ENCODE results near the gene CRAMP1.

Gene CRAMP1

DNA sequence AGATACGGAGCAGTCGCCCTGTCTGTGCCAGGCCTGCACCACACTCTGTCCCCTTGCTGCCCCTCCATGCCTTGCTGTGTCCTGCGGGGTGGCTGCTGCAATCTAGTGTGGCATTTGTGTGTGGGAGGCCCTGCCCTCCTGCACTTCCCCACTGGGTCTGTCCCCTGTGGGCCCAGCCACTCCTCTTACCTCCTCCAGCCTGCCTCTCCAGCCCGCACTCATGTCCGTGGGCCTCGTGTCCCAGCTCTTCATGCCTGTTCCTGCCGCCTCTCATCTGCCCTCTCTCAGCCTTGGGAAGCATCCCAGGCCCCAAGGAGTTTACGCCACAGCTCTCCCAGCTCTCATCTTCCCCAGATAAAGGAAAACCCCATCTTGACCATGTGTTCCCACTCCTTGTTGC, 26.6 kb downstream of the CRAMP1 start:
- DNase-seq: no peak

DNA sequence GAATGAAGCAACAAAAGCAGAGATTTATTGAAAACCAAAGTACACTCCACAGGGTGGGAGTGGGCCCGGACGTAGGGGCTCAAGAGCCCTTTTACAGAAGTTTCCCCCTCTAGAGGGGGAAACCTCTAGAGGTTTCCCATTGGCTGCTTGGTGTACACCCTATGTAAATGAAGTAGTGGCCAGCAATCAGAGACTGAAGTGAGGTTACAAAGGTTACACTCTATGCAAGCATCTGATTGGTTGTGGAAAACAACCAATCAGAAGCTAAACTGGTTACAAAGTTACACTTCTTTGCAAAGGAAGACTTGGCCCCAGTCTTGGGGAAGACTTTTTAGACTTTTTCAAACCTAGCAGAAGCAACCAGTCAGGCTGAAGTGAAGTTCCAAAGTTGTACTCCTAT, 27.1 kb downstream of the CRAMP1 start:
- DNase-seq: no peak

DNA sequence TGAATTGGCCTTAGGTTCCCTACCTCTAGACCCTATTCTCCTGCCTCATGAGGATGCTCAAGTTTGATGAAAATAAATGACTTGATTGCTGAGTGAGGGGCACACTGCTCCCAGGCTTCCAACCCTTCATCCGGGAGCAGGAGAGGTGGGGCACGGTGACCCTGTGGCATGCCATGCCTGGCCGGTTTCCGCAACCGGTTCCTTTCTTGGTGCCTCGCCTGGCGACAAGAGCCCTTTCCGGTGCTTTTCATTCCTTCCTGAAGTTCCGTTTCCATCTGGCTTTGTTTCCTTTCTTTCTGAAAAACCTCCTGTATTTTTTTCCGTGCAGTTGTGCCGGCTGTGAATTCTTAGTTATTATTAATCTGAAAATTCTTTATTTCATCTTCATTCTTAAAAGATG, 27.7 kb downstream of the CRAMP1 start:
- DNase-seq: no peak

DNA sequence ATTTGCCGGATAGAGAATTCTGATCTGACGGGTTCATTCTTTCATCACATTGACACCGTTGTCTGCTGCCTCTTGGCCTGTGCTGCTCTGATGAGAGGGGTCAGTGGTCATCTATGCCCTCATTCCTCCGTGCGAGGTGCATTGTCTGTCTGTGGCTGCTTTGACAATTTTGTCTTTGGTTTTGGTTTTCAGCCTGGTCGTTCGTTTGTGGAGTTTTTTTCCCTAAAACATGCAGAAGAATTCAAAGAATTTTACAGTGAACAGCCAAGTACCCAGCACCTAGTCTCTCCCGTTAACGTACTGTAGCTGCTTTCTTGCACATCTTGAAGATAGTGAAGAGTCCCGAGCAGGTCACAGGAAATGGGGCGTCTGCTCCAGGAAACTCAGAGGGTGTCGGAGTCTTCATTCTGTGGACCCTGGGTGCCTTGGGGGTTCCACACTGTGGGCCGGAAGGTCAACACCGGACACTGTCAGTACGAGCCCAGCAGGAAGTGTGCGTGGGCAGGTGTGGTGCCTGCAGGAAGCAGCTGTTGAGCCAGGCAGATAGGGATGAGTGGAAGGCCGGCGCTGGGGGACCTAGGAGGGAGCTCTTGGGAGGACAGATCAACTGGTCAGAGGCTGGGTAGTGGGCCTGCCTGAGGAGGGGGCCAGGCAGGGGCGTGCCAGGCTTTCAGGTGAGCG, 28.2 kb downstream of the CRAMP1 start:
- no peak for DNase-seq

DNA sequence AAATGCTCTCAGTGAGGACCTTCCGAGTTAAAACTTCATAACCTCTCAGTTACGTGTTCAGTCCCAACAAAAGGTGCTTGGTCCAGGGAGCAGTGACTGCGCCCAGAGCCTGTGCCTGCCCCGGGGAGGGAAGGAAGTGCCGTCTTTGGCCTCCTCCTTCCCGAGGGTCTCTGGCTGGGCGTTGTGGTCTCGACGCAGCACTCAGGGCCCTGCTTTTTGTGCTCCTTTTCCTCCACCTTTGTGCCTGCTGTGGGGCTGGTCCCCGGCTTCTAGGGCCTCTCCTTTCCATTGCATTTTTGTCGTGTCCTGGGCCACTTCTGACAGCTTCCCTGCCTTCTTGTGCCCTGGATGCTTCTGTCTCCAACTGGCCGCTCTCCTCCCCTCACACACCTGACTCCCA, 29.1 kb downstream of the CRAMP1 start:
- DNase-seq: no peak

GRCh38 chr16:1642148-1642547, 30.0 kb downstream of the CRAMP1 start:
- no peak for DNase-seq

- no peak for DNase-seq
Measured at GRCh38 chr16:1642753-1643152, 30.6 kb downstream of the CRAMP1 start.

GRCh38 chr16:1643521-1643920, 31.4 kb downstream of the CRAMP1 start:
- DNase-seq: no peak

GRCh38 chr16:1645914-1646525, 33.9 kb downstream of the CRAMP1 start:
- no peak for DNase-seq

DNA sequence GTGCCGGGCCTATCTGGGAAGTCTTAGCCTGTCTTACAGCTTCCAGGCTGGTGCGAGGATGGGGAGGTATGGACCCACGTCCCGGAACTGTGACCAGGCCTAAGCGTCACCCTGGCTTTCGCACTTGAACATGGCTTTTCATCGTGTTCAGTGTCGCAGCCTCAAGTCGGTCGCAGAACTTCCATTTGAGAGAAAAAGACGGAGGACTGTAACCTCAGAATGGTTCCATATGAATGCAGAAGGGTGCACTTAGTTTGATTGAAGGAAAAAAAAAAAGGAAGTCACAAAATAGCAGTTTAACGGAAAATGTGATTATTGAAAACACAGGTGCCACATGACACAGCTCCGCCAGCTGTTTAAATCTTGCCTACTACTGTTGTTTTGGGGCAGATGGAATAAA, 35.7 kb downstream of the CRAMP1 start:
- no peak for DNase-seq

GRCh38 chr16:1650131-1650530, 38.0 kb downstream of the CRAMP1 start:
- DNase-seq: no peak

- no peak for DNase-seq
Measured at GRCh38 chr16:1651094-1651973, 39.2 kb downstream of the CRAMP1 start.

DNA sequence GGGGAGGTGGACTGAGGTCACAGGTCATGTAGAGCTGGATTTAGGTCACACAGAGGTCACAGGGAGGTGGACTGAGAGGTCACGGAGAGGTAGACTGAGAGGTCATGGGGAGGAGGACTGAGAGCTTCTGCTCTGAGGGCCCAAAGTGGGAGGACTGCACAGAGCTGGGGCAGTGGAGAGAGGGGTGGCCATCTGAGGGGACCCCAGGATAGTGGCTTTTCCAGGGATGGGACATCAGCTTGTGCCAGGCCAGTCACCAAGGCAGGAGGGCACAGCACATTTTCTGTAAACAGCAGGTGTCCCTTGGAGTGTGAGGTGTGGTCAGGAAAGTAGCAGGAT, 39.8 kb downstream of the CRAMP1 start:
- DNase-seq: no peak

DNA sequence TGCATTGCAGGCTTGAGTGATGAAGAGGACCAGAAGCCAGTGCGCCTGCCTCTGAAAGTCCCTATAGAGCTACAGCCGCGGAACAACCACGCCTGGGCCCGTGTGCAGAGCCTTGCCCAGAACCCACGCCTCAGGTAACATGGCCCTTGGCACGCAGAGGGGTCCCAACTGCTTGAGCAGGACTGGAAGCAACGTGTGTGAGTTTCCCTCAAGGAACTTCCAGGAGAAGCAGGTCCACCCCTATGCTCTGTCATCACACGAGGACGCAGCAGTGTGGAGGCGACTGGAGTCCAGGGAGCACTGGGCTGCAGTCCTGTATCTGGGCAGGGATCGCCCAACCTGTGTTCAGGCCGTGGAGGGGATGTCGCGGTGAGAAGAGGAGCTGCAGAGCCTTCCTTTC, 40.9 kb downstream of the CRAMP1 start:
- DNase-seq: no peak

DNA sequence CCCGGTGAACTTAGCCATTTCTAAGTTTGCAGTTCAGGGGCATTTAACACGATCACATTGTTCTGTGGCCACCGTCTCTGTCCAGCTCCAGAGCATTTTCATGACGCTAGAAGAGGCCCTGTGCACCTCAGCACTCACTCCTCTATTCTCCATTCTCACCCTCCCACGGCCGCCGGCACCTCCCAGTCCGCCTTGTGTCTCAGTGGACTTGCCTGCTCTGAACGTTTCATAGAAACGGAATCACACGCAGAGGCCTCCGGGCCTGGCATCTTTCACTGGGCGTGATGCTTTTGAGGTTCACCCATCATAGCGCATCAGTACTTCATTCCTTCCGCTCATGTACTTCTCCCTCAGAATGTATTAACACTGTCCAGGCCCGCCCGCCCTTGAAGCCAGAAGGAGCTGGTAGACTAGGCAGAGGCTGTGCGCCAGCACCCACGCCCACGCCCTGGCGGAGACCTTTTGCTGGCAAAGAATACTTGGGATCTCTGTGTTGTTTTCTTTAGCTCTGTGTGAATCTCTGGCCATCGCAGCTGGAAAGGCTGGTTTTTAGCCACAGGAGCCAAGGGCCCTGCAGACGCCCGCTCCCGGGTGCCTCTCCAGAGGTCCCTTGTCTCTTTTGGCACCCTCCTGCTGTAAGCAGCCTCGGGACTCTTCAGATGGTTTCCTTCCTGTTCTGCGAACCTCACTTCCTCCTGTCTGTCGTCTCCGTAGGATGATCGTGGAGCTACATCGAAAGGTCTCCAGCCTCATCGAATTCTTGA, 42.5 kb downstream of the CRAMP1 start:
- no peak for DNase-seq

- DNase-seq: no peak
Measured at GRCh38 chr16:1655269-1655807, 43.2 kb downstream of the CRAMP1 start.

DNA sequence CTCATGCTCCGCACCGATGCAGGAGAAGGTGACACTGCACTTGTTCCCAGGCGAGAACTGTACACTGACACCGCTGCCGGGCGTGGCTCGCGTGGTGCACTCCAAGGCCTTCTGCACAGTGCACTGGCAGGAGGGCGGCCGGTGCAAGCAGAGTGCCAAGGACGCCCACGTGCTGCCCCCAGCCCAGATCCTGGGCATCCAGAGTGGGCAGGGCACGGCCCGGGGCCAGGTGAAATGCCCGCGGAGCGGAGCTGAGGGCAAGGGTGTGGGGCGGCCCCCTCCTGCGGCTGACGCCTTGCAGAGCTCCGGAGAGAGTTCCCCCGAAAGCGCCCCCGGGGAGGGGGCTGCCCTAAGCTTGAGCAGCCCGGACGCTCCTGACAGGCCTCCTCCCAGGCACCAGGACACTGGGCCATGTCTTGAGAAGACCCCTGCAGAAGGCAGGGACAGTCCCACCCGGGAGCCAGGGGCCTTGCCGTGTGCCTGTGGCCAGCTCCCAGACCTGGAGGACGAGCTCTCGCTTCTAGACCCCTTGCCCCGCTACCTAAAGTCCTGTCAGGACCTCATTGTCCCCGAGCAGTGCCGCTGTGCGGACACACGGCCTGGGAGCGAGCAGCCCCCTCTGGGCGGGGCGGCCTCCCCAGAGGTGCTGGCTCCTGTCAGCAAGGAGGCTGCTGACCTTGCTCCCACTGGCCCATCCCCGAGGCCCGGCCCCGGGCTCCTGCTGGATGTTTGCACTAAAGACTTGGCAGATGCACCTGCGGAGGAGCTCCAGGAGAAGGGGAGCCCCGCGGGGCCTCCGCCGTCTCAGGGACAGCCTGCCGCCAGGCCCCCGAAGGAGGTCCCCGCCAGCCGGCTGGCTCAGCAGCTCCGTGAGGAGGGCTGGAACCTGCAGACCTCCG, 44.0 kb downstream of the CRAMP1 start:
- DNase-seq: no peak

DNA sequence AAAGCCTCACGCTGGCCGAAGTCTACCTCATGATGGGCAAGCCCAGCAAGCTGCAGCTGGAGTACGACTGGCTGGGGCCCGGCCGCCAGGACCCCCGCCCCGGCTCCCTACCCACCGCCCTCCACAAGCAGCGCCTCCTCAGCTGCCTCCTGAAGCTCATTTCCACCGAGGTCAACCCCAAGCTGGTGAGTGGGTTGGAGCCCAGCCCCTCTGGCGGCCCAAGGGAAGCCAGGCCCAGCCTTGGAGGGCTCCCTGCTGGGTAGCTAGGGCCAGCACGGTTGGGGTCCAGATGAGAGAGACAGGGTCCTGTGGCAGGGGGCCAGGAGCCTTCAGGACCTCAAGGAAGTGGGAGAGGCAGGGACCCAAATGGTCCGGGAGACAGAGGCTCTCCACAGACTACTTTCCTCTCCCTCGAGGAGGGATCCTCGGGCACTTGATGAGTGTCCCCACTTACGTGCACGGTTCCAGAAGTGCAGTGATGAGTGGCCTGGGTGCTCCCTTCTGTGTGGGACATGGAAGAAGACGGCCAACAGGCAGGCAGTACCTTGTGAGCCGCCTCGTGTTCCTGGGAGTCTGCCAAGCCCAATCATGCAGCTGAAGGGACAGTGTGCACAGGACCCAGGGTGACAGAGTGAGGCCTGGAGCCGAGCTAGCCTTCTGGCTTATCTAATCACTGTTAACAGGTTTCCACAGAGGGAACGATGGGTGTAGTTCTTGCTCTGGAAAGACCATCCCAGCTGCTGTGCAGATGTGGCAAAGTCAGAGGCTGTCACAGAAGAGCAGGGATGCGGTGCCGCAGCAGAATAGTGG, 44.9 kb downstream of the CRAMP1 start:
- DNase-seq: no peak

DNA sequence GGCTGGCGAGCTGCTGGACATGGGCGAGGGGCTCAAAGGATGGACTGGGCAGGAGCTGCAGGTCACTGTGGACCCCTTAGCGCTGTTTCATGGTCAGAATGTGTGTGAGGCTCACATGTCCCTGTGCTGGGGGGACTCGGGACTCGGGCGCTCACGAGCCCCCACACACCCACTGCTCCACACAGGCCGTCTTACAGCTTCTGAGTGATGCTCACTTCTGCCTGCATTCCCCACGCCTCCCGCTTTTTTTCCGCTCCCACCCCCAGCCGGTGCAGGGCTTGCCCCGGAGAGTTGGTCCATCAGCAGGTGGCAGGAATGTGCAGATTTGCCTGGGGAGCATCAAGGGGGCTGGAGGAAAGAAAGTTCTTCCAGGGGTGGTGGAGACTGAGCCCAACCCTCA, 45.7 kb downstream of the CRAMP1 start:
- no peak for DNase-seq

GRCh38 chr16:1659031-1659430, 46.9 kb downstream of the CRAMP1 start:
- no peak for DNase-seq

DNA sequence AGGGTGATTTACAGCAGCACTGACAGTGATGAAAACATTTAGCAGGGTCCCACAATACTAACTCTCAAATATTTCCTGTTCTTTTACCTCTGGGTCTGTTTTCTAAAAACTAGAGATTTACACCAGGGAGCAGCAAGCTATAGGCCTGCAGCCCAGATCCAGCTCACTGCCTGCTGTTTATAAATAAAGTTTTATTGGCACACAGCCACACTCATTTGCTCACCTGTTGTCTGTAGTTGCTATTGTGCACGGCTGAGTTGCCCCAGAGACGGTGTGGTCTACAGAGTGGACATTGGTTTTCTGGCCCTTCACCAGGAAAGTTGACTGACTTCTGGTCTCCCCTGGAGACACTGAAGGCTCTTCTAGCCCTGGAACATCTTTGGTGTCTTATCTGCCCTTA, 49.7 kb downstream of the CRAMP1 start:
- DNase-seq: no peak
